Inferior parietal cortex (tissue), 1 donor: Measurements from ENCODE around the gene ARSB.
"Not testable (repeated sequence)": the region's sequence is repeated elsewhere in the genome, so short reads cannot be mapped to it uniquely, and the experiment has no call there.

Source experiments
- DNase-seq: peaks from one replicate; pipeline ENCODE4 v3.0.0-alpha.2; 2016; ENCODE audit errors: extremely low spot score

ARSB gene

DNA sequence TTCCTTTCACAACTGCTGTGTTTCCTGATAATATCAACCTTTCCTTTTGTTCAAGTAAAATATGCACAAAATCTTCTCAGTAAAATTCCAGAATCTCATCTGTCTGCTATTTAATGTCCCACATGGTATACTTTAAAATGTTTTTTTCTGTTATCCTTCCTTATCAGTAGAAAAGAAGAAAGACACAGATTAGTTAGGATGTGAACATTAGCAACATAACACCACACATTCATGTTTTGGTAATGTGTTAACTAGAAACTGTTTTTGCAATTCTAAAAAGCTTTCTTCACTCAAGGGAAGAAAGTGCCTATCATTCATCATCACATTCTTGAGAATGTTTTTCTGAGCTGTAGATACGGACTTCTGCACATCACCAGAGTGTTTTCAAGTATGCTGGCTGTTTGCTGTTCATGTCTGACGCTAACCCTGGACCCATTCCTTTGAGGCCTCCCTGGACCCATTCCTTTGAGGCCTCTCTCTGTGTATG, 10.5 kb upstream of the ARSB start:
- DNase-seq, result no peak

DNA sequence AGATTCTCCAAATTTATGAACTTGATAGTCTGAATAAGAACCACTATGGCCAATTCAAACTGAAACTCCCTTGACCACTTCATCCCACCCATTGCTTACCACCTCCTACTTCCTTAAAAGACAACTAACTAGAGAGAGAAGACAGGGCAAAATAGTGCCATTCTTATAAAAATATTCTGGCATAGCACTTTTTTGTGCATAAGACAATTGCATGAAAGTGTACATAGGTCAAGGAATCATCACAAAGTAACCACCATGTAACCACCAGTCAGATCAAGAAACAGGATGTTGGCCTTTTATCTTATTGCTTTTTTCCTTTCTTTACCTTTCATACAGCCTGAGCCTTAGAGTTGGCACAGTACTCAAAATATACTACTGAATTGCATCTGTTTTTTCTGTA, 8.1 kb upstream of the ARSB start:
- no peak for DNase-seq

DNA sequence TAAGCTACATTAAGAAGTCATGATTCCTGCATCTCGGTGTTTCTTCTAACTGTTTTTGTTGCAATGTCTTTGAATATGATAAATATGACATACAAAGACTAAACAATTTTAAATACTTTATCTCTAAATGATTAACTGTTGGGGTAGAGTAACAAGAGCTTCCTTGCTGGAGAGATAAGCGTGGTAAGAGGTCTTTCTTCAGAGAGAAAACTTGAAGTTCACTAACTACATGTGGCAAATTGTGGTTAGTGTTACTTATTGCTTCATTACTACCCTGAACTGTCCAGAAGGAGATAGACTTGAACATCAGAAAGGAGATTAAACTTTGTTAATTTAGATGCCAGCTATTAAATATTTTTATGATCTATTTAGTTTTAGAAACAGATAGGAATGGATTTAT, 7.0 kb upstream of the ARSB start:
- no peak for DNase-seq

DNA sequence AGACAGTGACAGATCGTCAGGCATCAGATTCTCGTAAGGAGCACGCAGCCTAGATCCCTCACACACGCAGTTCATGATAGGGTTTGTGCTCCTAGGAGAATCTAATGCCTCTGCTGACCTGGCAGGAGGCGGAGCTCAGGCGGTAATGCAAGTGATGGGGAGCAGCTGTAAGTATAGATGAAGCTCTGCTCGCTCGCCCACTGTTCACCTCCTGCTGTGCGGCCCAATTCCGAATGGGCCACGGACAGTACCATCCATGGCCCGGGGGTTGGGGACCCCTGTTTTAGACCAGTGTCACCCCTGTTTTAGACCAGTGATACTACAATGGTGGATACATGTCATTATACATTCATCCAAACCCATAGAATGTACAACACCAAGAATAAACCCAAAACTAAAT, 4.0 kb upstream of the ARSB start:
- no peak for DNase-seq

DNA sequence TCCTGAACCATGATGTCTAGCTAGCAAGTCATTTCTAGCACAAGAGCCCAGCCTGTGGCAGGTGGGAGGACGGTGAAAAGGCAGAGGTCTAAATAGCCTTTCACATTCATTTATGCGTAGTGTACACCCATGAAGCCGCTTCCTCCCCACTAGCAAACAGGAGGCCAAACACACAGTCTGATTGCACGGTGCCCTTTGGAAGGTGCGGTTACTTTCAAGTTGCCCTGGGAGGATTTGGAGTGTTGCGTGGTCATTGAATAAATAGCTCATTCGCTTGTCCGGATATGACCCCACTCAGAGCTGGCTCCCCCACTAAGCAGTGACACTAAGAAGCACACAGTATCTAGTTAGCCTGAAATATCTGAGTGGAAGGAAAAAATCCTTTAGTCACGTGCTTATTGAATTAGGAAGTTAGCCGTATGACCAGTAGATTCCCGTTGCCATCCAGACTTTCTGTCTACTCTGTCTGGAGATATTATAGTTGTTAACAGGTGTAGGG, 664 bp upstream of the ARSB start:
- no peak for DNase-seq

DNA sequence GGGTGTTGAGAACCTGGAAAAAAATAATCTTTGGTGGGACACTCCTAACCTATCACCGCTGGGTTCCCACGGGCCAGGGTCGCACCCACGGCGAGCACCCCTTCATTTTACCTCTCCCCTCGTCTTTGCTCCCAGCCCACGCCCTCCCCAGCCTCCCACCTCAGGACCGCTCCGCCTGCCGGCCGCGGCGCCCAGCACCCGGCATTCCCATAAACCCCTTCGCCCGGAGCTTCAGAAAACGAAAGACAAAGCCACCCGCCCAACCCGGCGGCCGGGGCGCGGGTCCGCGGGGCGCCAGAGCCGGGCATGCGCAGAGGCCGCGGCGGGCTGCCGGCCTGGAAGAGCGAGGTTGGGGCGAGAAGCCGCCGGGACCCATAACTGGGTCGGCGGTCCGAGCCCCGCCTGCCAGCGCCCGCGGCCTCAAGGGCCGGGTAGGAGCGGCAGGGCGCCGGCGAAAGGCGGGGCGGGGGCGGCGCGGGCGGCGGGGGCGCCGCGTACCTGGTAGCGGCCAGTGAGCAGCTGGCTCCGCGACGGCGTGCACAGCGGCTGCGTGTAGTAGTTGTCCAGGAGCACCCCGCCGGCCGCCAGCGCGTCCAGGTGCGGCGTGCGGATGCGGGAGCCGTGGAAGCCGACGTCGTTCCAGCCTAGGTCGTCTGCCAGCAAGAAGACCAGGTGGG, 533 bp downstream of the ARSB start:
- DNase-seq, result peak; percentile 77

DNA sequence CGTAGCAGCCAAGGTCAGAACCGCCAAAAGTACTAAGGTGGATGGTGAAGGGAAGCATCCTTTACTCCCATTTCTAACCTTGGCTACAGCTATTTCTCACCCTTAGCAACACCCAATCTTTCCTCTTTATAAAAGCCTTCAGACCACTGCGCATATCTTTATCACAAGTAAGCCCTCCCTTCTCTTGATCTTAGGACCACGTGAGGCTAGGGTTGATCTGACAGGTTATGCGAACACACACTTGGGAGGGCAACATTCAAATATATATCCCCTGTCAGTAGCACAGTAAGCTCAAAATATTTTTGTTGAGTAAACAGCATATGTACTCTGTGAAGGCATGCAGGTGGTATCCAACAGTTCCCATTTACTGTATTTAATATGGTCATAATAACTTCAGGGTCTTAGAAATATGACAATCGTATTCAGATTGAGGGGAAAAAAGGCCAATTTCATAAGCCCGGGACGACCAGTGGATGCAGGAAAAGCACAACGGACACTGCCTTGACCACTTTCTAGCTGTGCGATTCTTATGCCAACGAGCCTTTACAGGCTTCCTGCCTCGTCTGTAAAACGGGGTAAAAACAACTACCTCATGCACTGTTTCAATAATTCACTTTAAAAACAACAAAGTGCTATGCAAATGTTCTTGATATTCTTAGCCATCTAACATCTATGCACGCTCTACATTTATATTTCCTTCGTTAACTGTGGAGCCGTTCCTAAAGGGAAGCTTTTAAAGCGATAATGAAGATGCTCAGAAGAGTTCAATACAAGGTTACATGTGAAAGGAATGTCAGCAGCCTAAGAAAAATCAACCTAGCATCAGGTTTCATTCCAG, 1.3 kb downstream of the ARSB start:
- peak; percentile 53 for DNase-seq

DNA sequence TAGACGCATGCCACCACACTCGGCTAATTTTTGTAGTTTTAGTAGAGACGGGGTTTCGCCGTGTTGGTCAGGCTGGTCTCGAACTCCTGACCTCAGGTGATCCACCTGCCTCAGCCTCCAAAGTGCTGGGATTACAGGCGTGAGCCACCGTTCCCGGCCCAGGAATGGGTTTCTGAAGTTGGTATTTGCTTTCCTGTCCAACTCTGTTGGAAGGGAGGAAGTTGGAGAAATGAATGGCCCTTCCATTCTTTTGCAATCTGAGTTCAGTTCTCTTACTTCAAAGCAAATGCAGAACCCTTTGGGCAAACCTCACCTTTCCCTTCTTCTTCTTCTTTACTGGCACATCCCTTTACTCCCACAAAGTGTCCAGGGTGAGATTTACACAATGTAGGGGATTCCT, 1.9 kb downstream of the ARSB start:
- DNase-seq, result not testable (repeated sequence)

DNA sequence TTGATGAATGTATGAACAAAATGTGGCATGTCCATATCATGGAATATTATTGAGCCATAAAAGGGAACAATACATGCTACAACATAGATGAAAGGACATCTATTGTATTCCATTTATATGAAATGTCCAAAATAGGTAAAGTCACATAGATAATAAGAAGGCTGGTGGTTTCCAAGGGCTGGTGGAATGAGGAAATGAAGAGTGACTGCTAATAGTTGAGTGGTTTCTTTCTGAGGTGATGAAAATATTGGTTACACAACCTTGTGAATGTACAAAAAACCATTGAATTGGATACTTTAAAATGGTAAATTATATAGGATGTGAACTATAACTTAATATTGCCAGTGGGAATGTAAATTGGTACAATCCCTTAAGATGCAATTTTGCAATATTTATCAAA, 5.2 kb downstream of the ARSB start:
- no peak for DNase-seq

DNA sequence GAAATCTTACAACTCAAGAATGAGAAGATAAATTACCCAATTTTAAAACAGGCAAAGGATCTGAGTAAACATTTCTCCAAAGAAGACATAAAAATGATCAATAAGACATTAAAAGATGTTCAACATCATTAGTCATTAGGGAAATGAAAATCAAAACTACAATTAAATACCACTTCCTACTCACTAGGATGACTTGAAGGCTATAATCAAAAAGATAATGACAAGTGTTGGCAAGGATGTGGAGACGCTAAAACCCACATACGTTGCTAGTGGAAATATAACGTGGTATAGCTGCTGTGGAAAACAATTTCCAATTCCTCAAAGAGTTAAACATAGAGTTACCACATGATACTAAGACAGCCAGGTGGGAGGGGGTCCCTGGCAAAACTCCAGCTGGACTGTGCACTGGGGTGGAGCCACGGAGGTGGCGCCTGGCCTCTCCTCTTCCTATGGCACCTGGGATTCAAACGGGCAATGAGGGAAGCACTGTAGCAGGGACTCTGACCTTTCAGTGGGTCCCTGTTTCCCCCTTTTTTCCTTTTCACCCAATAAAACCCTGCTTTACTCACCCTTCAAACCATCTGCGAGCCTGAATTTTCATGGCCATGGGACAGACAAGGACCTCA, 5.9 kb downstream of the ARSB start:
- no peak for DNase-seq

DNA sequence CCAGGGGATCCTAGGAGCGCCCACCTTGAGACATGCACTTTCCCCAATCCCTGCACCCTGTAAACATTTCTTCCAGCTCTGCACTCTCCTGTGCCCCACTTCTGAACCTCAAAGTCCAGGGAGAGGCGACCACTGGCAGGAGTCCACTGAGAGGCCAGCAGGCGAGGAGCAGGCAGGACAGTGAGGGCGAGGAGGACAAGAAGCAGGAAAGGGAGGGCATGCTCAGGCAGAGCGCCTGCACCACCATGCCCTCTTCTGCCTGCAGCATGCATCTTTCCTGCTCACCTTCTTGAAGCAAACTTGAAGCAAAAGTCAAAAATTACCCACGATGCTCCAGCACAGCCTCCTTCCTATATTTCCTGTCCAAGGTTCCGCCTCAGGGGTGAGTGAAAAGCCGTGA, 10.1 kb downstream of the ARSB start:
- no peak for DNase-seq

DNA sequence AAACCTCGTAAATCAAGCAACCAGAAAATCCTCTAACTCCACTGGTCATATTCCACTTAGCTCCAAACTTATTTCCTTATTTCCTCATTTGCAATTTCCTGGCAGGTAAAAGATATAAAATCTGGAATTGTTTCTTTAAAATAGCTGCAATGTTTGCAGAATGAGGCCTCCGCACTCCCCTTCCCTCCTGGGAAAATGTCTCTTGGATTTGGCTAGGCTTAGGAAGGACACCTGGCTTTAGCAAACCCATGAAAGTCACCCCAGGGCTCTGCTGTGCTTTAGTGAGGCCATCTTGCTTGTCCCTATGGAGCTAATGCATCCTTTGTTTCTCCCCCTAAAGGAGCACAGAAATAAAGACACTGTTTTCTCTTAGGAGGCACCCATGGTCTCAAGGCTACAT, 10.5 kb downstream of the ARSB start:
- DNase-seq, result no peak

DNA sequence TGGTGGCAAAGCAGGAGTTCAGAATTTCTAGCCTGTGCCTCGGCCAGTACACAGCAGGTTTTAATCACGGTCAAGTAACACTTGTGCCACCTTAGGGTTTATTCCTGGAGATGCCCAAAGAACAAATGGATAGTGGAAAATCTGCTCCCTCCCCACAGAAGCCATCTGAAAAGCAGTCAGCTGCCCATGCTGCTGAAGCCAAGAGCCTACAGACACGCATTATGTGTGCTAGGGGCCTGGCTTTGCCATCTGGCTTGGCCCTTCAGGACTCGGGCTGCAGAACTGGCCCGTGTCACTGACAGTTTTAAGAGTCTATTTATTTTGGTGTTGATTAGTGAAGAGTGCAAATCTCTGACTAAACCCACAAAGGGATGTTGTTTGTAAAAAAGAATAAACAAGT, 11.1 kb downstream of the ARSB start:
- DNase-seq, result peak; percentile 47

DNA sequence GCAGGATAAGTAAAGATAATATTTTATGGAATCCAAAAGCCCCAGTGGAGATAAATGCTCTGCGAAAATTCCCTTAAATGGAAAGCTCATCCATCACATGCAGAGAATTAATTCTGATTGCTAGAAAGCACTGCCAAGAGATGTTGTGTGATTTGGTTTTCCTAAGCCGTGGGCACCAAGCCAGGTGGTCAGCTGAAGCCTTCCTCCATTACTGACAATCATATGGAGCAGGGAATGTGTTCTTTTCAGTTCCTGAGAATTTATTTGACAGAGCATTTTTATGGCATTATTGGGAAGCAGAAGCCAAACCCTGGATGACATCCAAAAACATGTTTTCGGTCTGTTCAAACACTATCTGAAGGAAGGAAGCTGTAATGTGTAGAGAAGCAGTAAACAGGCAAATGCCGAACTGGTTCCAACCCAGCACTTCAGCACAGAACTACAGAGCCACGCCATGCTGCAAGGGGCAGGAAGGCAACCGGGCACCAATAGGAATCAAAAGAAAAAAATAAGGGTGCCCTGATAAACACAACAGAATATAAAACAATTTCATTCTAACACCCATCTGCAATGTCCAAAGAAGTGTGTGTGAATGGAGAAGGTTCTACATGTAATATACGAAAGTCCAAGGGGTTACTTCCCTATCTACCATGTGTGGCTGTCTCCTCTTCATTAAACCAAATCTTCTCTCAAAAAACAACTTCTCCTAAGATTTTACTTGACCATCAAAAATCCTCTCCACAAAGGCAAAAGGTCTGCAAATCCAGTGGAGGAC, 12.3 kb downstream of the ARSB start:
- peak; percentile 47 for DNase-seq

DNA sequence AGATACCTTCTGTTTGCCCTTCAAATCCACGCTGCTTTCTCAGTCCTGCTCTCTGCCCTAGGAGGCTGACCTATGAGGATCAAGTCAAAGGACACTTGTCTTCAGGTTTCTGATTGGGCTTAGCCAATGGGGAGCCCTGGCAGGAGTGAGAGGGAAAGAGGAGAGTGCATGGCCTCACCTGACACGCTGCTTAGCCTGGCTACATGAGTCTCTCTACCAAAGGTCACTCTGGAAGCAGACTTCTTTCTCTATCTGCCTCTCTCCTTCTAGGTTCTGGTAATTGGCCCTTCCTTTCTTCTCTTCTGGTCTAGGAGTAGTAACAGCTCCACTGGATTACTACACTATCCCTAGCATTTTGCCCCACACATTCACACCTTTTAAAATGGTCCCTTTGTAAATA, 13.1 kb downstream of the ARSB start:
- no peak for DNase-seq

DNA sequence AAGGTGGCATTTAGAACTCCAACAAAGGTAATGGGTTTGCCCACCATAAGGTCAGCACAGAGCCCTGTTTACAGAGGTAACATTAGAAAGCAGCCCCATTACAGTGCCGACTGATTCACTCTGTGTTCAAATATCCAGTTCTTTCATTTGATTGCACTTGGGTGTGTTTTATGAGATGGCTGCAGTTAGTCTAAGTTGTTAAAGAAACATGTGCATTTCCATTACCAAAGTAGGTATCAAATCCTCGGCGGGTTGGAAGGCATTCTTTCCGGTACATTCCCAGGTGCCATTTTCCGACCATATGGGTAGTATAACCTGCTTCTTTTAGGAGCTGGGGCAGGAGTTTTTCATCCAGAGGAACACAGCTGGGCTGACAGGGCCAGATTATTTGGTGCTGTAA, 16.3 kb downstream of the ARSB start:
- DNase-seq, result no peak

DNA sequence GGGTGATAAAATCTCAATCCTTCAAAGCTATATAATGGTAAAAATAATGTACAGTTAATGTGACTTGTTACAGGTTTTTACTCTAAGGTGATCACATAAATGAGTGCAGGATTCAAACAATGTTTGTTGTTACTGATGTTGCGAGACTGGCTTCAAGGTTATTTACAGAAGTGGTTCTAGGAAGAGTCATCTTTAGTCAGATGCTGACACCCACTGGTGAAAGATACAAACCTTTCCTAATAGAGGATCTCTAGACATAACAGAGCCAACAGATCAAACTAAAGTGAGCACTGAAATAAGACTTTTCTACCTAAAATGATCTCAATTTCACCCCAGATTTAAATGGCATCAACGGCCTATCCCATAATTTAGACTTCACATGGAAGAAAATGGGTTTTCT, 20.2 kb downstream of the ARSB start:
- peak; percentile 89 for DNase-seq

DNA sequence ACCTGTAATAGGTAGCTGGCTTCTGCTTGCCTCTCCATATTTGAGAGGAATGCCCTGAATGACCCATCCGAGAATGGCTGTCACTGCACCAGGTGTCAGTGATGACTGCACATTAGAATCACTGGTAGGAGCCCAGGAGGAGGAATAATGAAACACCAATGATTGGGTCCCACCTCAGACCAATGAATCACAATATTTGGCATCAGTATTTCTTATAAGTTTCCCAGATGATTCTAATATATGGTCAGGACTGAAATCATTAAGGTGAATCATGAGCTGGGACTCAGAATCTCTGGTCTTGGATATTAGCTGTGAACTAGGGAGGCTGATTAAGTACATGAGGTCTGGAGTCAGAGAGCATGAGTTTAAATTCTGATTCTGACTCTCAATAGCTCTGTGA, 23.4 kb downstream of the ARSB start:
- no peak for DNase-seq

DNA sequence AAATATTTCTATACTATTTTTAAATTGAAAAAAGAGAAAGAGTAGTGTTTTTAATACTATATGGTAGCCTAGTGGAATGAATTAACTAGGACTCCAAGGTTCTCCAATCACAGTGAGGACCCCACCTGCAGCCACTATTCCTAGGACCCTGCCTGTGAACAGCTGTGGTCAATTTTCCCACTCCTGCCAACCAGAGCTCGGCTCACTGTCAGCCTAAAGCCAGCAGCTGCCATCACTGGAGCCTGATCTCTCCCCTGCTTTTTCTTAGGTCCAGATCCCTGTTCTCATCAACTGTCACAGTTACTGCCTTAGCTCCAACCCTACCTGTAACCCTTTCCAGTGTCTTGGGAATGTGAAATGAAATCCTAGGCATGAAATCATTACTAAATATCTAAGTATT, 25.3 kb downstream of the ARSB start:
- no peak for DNase-seq

DNA sequence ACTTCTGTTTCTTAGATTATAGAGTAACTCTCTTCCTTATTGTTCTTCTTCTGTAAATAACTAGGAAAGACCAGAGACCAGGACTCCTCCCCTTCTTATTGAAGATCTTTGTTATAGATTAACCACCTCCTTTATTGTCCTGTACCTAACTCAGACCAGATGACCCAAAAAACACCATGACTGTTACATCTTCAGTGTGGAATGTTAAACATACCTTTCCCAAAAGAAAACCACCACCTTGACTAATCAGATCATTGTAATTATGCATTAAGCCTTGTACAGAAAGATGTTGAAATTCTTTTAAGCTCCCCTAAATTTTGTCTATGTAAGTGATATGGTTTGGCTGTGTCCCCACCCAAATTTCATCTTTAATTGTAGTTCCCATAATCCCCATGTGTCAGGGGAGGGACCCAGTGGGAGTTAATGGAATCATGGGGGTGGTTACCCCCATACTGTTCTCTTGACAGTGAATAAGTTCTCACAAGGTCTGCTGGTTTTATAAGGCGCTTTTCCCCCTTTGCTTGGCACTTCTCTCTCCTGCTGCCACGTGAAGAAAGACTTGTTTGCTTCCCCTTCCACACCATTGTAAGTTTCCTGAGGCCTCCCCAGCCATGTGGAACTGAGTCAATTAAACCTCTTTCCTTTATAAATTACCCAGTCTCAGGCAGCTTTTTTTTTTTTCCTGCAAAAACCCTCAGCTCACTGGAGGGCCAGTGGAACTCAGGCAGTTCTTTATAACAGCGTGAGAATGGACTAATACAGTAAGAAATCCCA, 26.3 kb downstream of the ARSB start:
- DNase-seq, result no peak

DNA sequence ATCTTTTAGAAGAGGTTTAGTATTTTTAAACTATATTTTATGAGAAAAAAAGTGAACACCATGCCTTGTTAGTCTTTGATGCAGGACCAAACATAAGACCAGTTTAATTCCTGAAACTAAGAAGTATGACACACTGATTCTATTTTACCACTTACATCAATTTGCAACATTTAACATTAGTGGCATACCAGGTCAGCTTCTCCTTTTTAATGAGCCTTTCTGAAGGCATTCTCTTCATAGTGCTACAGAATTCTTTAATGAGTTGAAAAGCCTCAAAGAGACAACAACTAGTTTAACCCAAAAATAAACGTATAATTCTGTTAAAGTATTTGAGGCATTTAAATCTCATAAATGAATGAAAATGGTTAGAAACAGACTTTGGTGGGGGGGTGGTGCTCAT, 28.2 kb downstream of the ARSB start:
- no peak for DNase-seq
